Ishikawa (cell line): ENCODE data around the gene TSPAN9.

Experiments used
- CEBPB ChIP-seq: IDR thresholded peaks from 2 replicates; pipeline ENCODE4 v1.6.1; 2012
- CREB1 ChIP-seq: IDR thresholded peaks from 2 replicates; pipeline ENCODE4 v1.6.1; 2012; ENCODE audit warnings: low read depth
- EGR1 ChIP-seq: IDR thresholded peaks from 2 replicates; pipeline ENCODE4 v1.6.1; 2012
- EP300 ChIP-seq: IDR thresholded peaks from 2 replicates; pipeline ENCODE4 v1.6.1; 2012; ENCODE audit warnings: borderline replicate concordance
- FOXM1 ChIP-seq: IDR thresholded peaks from 2 replicates; pipeline ENCODE4 v1.6.1; 2012; ENCODE audit warnings: low read depth, borderline replicate concordance
- NFIC ChIP-seq: IDR thresholded peaks from 2 replicates; pipeline ENCODE4 v1.6.1; 2012
- RAD21 ChIP-seq: IDR thresholded peaks from 2 replicates; pipeline ENCODE4 v1.6.1; 2012; ENCODE audit warnings: low read depth
- TAF1 ChIP-seq: IDR thresholded peaks from 2 replicates; pipeline ENCODE4 v1.6.1; 2012; ENCODE audit warnings: low read depth, mild to moderate bottlenecking
- TCF12 ChIP-seq: IDR thresholded peaks from 2 replicates; pipeline ENCODE4 v1.6.1; 2012; ENCODE audit warnings: low read depth
- TEAD4 ChIP-seq: IDR thresholded peaks from 2 replicates; pipeline ENCODE4 v1.6.1; 2012
- YY1 ChIP-seq: IDR thresholded peaks from 2 replicates; pipeline ENCODE4 v1.6.1; 2012; ENCODE audit warnings: low read depth
- ZBTB7A ChIP-seq: IDR thresholded peaks from 2 replicates; pipeline ENCODE4 v1.6.1; 2012; ENCODE audit warnings: low read depth
- TF ChIP-seq, protein P1 (sequence below): IDR thresholded peaks from 2 replicates; pipeline ENCODE4 v1.6.1; 2012
- TF ChIP-seq, protein P2 (sequence below): IDR thresholded peaks from 2 replicates; pipeline ENCODE4 v1.6.1; 2012
- TF ChIP-seq, protein P3 (sequence below): IDR thresholded peaks from 2 replicates; pipeline ENCODE4 v1.6.1; 2012; ENCODE audit warnings: low read depth, mild to moderate bottlenecking

Gene TSPAN9

DNA sequence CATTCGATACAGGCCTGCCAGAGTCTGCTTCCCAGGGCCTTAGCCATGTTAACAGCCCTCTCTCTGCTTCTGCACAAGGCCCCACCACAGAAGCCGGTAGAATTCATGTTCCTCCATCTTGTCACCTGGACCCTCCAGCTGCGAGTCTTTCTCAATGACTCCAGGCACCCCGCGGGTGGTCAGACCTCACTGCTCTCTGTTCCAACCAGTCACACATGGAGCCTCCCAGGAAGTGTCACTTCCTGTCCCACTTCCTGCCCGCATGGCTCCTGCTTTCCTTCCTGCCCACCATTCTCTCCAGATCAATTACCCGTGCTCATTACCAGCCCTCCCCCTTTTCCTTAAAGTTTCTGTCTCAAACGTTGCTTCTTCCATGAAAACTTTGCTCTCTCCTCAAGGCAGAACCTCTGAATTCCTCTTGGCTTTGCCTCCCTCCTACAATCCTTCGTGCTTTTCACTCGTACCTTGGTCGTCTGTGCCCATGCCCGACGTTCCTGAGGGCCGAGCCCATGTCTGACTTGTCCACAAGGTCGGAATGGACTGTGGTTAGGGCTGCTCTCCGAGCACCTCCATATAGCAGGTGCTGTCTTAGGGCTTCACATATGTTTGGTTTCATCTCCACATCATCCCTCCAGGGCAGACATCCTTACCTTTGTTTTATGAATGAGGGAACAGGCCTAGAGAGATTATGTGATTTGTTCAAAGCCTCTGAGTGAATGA is 172.1 kb downstream of the TSPAN9 start:
- no peak for TF ChIP-seq CREB1
- no peak for TF ChIP-seq ZBTB7A
- TF ChIP-seq, protein P1, sequence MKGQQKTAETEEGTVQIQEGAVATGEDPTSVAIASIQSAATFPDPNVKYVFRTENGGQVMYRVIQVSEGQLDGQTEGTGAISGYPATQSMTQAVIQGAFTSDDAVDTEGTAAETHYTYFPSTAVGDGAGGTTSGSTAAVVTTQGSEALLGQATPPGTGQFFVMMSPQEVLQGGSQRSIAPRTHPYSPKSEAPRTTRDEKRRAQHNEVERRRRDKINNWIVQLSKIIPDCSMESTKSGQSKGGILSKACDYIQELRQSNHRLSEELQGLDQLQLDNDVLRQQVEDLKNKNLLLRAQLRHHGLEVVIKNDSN: no peak
- TF ChIP-seq CEBPB: no peak
- TF ChIP-seq, protein P2, sequence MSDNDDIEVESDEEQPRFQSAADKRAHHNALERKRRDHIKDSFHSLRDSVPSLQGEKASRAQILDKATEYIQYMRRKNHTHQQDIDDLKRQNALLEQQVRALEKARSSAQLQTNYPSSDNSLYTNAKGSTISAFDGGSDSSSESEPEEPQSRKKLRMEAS: no peak
- TF ChIP-seq, protein P3, sequence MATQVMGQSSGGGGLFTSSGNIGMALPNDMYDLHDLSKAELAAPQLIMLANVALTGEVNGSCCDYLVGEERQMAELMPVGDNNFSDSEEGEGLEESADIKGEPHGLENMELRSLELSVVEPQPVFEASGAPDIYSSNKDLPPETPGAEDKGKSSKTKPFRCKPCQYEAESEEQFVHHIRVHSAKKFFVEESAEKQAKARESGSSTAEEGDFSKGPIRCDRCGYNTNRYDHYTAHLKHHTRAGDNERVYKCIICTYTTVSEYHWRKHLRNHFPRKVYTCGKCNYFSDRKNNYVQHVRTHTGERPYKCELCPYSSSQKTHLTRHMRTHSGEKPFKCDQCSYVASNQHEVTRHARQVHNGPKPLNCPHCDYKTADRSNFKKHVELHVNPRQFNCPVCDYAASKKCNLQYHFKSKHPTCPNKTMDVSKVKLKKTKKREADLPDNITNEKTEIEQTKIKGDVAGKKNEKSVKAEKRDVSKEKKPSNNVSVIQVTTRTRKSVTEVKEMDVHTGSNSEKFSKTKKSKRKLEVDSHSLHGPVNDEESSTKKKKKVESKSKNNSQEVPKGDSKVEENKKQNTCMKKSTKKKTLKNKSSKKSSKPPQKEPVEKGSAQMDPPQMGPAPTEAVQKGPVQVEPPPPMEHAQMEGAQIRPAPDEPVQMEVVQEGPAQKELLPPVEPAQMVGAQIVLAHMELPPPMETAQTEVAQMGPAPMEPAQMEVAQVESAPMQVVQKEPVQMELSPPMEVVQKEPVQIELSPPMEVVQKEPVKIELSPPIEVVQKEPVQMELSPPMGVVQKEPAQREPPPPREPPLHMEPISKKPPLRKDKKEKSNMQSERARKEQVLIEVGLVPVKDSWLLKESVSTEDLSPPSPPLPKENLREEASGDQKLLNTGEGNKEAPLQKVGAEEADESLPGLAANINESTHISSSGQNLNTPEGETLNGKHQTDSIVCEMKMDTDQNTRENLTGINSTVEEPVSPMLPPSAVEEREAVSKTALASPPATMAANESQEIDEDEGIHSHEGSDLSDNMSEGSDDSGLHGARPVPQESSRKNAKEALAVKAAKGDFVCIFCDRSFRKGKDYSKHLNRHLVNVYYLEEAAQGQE: no peak
- no peak for TF ChIP-seq YY1
- TF ChIP-seq NFIC: no peak
- TF ChIP-seq EGR1: no peak
- TF ChIP-seq TCF12: no peak
- no peak for TF ChIP-seq FOXM1
- TF ChIP-seq TAF1: no peak
- no peak for TF ChIP-seq TEAD4
- no peak for TF ChIP-seq EP300
- no peak for TF ChIP-seq RAD21

DNA sequence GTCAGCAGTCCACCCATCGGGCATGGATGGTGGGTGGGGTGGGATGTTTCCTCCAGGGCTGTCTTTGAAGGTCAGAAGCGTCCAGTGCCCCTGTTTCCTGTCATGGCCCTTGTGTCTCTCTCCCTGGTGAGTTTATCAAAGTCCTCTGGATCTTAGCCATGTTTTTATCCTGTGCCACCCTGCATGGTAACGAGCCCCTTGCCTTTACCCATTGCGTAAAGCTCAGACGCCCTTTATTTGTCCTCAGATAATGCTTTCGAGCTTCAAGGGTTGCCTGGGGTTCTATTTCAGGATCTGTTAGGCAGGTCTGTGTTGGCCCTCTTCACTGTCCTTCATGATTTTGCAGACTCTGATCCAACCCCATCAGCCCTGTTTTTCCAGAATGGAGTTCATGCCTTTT is 172.9 kb downstream of the TSPAN9 start:
- TF ChIP-seq ZBTB7A (no peak), CEBPB (no peak), TEAD4 (no peak), EP300 (no peak), TAF1 (no peak), RAD21 (no peak), EGR1 (no peak), FOXM1 (no peak), YY1 (no peak), TCF12 (no peak), CREB1 (no peak), NFIC (no peak)
- TF ChIP-seq, protein P1: no peak
- TF ChIP-seq, protein P2: no peak
- TF ChIP-seq, protein P3: no peak

DNA sequence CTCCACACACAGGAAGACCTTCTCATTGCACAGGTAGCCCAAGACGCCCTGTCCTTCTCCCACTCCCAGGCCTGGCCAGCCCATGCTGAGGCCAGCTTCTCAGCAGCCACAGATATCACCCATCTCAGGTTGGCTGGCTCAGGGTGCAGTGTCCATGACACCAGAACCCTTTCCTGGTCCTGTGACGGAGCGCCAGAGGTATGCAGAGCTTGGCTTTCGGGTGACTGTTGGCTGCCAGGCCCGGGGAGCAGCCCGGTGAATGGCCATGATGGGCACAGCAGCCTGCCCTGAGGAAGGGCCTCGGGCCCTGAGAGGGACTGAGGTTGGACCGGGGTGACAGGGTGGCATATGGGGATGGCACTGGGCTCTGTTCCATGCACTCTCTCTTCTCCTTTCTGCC is 173.4 kb downstream of the TSPAN9 start:
- TF ChIP-seq RAD21: no peak
- TF ChIP-seq TCF12: no peak
- TF ChIP-seq, protein P1: no peak
- TF ChIP-seq CEBPB: no peak
- no peak for TF ChIP-seq FOXM1
- TF ChIP-seq TEAD4: no peak
- TF ChIP-seq EGR1: no peak
- no peak for TF ChIP-seq YY1
- no peak for TF ChIP-seq NFIC
- no peak for TF ChIP-seq TAF1
- no peak for TF ChIP-seq CREB1
- TF ChIP-seq, protein P2: no peak
- TF ChIP-seq, protein P3: no peak
